HG03432 (cell line): ENCODE results near the gene SLC6A8.

Source experiments
- ATAC-seq: cut with Tn5 transposase; IDR thresholded peaks from one replicate; pipeline ENCODE4 v1.9.1; 2021; ENCODE audit warnings: mild to moderate bottlenecking, moderate library complexity; ENCODE audit not compliant: unreplicated experiment

The SLC6A8 gene

GRCh38 chrX:153648358-153649177, 39.2 kb upstream of the SLC6A8 start:
- no peak for ATAC-seq

- peak; percentile 63 for ATAC-seq
These were observed 38.4 kb upstream of the SLC6A8 start for GRCh38 chrX:153649178-153649914.

DNA sequence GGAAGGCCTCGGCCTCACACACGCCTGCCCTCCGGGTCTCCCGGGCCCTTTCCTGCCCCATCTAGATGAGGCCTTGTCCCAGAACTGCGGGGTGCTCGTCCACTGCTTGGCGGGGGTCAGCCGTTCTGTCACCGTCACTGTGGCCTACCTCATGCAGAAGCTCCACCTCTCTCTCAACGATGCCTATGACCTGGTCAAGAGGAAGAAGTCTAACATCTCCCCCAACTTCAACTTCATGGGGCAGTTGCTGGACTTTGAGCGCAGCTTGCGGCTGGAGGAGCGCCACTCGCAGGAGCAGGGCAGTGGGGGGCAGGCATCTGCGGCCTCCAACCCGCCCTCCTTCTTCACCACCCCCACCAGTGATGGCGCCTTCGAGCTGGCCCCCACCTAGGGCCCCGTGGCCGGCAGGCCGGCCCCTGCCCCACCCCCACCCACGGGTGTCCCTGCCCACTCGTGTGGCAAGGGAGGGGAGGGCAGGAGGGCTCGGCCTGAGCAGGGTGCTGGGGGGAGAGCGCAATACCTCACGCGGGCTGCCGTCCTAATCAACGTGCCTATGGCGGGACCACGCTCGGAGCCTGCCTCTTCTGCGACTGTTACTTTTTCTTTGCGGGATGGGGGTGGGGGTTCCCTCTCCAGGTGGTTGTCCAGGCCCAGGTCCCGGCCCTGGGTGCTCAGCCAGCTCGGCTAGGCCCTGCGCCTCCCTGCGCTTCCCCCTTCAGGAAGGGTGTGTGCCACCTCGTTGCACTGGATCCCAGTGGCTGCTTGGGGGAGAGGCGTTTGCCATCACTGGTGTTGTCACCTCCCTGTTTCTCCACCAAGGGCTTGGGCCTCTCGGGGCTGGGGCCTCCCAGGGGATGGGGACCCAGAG, 37.6 kb upstream of the SLC6A8 start:
- ATAC-seq: no peak

- no peak for ATAC-seq
These were observed 36.8 kb upstream of the SLC6A8 start for GRCh38 chrX:153650959-153651358.

- ATAC-seq: no peak
These were observed 36.1 kb upstream of the SLC6A8 start for GRCh38 chrX:153651540-153652079.

DNA sequence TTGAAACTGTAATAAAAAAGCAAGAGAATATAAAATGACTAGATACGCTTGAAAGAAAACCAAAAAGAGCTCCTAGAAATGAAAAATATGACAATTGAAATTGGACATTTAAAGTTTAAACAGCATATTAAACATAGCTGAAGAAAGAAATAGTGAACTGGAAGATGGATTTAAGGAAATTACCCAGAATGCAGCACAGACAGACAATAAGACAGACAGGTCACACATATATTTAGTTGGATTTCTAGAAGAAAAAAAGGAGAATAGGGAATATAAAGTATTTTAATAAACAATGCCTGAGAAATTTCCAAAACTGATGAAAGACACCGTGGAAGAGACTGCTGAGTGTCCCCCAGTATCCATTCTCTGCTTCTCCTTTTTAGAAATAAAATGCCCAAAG, 34.2 kb upstream of the SLC6A8 start:
- ATAC-seq: no peak

- ATAC-seq: no peak
These were observed 30.6 kb upstream of the SLC6A8 start for GRCh38 chrX:153657161-153657560.

- no peak for ATAC-seq
These were observed 28.5 kb upstream of the SLC6A8 start for GRCh38 chrX:153659268-153659667.

GRCh38 chrX:153662266-153662665, 25.5 kb upstream of the SLC6A8 start:
- no peak for ATAC-seq

DNA sequence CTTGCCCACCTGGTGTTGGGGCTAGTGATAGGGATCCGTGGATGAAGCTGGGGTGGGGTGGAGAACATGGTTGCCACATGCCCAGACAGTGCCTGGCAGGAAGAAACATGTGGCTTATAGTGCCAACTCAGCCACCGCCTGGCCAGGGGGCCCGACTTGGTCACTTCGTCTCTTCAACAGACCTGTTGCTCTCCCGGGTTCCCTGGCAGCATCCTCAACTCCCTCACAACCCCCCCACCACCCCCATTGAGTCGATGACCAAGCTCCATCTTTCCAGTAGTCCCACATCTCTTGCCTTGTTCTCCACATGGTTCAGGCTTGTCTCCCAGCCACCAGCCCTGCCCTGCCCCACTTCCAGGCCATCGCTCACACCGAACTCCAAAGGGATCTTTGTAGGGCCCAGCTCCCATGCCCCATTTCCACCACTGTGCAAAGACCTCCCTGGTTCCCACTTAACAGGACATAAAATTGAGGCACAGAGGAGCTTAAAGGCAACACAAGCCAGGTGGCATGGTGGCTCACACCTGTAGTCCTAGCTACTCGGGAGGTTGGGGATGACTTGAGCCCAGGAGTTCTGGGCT, 21.9 kb upstream of the SLC6A8 start:
- no peak for ATAC-seq

GRCh38 chrX:153667281-153667955, 20.3 kb upstream of the SLC6A8 start:
- ATAC-seq: no peak

DNA sequence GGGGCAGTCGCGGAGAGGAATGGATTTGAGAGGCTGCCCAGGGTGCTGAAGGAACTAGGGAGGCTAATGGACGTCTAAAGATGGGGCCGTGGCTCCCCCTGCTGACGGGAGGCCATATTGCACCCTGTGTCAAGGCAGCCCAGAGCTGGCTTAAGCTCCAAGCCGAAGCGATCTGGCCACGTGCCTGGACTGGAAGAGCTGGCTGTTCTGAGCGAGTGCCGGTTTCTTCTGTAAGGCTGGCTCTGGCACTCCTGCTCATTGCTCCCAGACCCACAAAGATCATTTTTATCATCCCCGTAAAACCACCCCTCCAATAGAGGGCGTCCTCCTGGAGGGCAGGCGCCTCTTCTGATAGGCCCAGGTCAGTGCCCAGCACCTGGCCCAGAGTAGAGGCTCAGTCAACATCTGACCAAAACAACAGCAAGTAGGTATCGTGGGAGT, 19.8 kb upstream of the SLC6A8 start:
- ATAC-seq: no peak

- no peak for ATAC-seq
These were observed 19.1 kb upstream of the SLC6A8 start for GRCh38 chrX:153668423-153669173.

DNA sequence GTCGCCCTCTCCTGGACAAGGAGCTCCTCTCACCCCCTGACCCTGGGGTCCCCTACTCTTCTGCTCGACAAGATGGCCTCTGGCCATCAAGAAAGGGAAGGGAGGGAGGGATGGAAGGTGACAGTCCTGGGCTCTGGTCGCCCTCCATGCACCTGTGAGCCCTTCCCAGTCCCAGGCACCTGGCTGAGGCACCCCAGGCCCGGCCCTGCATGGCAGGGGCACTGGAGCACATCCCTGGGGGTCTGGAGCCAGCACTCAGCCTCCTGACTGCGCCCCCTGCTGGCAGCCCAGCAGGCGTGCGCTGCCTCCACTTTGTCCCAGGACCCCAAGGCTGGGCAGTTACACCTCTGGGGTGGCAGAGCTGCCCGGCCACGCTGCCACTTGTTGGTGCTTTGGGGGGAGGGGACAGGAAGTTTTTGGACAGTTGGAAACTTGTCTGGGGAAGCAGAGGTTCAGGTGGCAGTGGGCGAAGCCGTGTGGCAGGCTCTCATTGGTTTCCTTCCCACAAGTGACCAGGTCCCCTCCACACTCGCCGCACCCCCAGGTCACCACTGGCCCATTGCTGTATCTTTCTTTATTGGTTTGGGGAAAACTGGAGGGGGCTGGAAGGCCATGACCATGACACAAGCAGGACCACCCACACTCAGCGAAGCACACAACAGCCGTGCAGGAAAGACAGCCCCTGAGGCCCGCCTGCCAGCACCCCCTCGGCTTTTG, 18.4 kb upstream of the SLC6A8 start:
- no peak for ATAC-seq

GRCh38 chrX:153669901-153670731, 17.6 kb upstream of the SLC6A8 start:
- no peak for ATAC-seq

GRCh38 chrX:153670748-153671588, 16.8 kb upstream of the SLC6A8 start:
- no peak for ATAC-seq
